ENCODE data around the gene DYRK1B. TPM values are rescaled to one million over a fixed set of nuclear protein-coding genes. Genes with fewer than 3 reads are reported as not detected.

Gene DYRK1B
- total RNA-seq, 1 donor from 2014 or later: 54.0 TPM

GRCh38 chr19:39834287-39834841 is 402 bp upstream of the DYRK1B start:
- Mint-ChIP-seq H3K9me3 (no peaks in the 10 kb centered on the region), H3K27me3 (ENCODE audit: low read depth) (no peaks in the 10 kb centered on the region), H3K27ac (peak overlapping the region; percentile 93), H3K36me3 (peaks cover 30% of the 10 kb centered on the region), H3K4me3 (peak overlapping the region; percentile 77), H3K4me1 (peaks cover 20% of the 10 kb centered on the region)
- DNase-seq (ENCODE audit: low spot score in 2 of 2, unreplicated experiment in 2 of 2): no peak
- TF ChIP-seq CTCF (IDR thresholded peaks at IDR 0.05; ENCODE audit: unreplicated experiment): no peak

DNA sequence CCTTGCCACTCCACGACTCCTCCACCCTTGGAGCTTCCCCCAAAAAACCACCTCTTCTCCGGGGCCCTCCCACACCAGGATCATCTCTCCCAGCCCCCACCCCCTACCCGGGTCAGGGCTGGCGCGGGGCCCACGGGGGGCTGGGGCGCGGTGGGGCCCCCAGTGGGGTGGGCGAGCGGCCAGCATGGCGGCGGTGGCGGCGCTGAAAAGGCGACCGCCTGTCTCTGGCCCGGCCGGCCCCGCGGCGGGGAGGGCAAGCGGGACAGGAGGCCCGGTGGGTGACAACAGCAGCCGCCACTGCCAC is 850 bp downstream of the DYRK1B start:
- DNase-seq (ENCODE audit: low spot score in 2 of 2, unreplicated experiment in 2 of 2): no peak
- H3K9me3 Mint-ChIP-seq: no peaks in the 10 kb centered on the region
- H3K27me3 Mint-ChIP-seq (ENCODE audit: low read depth): no peaks in the 10 kb centered on the region
- H3K4me1 Mint-ChIP-seq: peaks cover 18% of the 10 kb centered on the region
- H3K27ac Mint-ChIP-seq: peak overlapping the region; percentile 91
- H3K4me3 Mint-ChIP-seq: peak overlapping the region; percentile 77
- H3K36me3 Mint-ChIP-seq: peaks cover 40% of the 10 kb centered on the region
- no peak for TF ChIP-seq CTCF (IDR thresholded peaks at IDR 0.05; ENCODE audit: unreplicated experiment)

DNA sequence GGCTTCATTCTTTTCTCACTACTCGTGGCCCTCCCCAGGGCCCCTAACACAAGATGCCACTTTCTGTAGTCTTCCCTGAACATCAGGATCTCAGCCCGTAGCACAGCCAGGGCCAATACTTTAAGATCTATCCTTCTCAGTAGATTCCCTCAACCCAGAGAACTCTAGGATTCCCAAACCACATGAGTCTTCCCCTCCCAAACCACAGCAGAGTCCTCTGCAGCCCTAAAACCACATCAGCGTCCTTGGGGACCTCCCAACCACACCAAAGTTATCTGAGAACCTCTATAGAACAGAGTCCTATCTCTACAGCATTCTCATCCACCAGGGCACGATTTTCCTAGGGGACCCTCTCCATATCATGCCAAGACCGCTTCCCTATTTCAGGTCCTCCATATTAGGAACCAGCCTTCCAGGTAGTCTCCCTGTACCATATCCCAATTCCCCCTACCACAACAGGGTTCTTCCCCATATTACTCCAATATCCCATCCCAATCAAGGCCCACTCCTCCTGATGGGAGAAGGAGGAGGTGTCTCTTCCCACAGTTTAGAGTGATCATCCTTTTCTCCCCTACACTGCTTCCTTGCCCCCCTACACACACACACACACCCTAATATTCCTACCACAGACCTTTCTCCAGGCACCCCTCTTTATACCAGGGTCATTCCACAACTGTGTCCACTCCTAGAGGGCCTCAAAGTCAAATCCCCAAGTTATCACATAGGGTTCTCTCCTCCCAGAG is 1.4 kb downstream of the DYRK1B start:
- no peak for TF ChIP-seq CTCF (IDR thresholded peaks at IDR 0.05; ENCODE audit: unreplicated experiment)
- no peaks in the 10 kb centered on the region for H3K9me3 Mint-ChIP-seq
- peak overlapping the region; percentile 91 for H3K27ac Mint-ChIP-seq
- peaks cover 18% of the 10 kb centered on the region for H3K4me1 Mint-ChIP-seq
- H3K36me3 Mint-ChIP-seq: peaks cover 37% of the 10 kb centered on the region
- H3K4me3 Mint-ChIP-seq: peak overlapping the region; percentile 77
- H3K27me3 Mint-ChIP-seq (ENCODE audit: low read depth): no peaks in the 10 kb centered on the region
- DNase-seq (ENCODE audit: low spot score in 2 of 2, unreplicated experiment in 2 of 2): no peak

DNA sequence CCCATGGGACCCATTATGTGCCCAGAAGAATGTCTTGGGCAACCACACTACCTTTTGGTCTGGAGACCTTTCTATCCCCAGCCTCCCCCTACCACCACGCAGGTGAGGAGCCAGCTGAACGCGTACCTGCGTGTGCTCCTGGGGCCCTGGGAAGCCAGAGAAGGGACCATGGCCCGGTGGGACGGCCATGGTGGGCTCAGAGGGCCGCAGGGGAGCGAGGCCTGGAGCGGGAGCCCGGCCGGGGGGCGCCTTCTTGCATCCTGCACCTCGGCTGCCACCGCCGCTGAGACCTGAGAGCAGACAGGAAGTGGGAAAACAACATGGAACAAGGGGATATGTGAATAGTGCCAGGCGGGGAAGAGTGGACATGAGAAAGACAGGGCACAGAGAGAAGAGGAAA is 2.3 kb downstream of the DYRK1B start:
- Mint-ChIP-seq H3K36me3 (peaks cover 35% of the 10 kb centered on the region), H3K9me3 (no peaks in the 10 kb centered on the region), H3K27me3 (ENCODE audit: low read depth) (no peaks in the 10 kb centered on the region), H3K27ac (peak overlapping the region; percentile 91), H3K4me1 (peaks cover 18% of the 10 kb centered on the region), H3K4me3 (peak overlapping the region; percentile 77)
- DNase-seq (ENCODE audit: low spot score in 2 of 2, unreplicated experiment in 2 of 2): no peak
- TF ChIP-seq CTCF (IDR thresholded peaks at IDR 0.05; ENCODE audit: unreplicated experiment): no peak

DNA sequence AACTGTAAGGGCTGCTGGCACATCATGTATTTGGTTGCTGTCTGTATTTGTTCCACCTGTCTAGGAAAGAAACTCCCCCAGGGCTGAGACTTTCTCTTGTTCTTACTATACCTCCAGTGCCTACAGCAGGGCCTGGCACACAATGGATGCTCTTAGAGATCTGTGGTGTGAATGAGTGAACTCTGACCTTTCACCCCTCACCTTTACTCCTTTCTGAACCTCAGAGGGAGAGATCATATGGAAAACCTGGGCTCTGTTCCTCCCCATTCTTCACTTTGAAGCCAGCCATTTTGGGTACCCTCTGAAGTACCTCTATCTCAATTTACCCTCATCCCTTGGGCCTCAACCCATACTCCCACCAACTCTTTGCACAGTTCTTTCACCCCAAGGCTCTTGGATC is 3.1 kb downstream of the DYRK1B start:
- no peaks in the 10 kb centered on the region for H3K27me3 Mint-ChIP-seq (ENCODE audit: low read depth)
- peaks cover 34% of the 10 kb centered on the region for H3K36me3 Mint-ChIP-seq
- H3K4me1 Mint-ChIP-seq: peaks cover 18% of the 10 kb centered on the region
- no peak for DNase-seq (ENCODE audit: low spot score in 2 of 2, unreplicated experiment in 2 of 2)
- H3K27ac Mint-ChIP-seq: no peak overlapping the region
- H3K9me3 Mint-ChIP-seq: no peaks in the 10 kb centered on the region
- no peak for TF ChIP-seq CTCF (IDR thresholded peaks at IDR 0.05; ENCODE audit: unreplicated experiment)
- H3K4me3 Mint-ChIP-seq: no peak overlapping the region

Measured in mesothelial cell of epicardium (in vitro differentiated cells).